ENCODE measurements around the gene KSR1. TPM values are rescaled to one million over a fixed set of nuclear protein-coding genes. Genes with fewer than 3 reads are reported as not detected.

KSR1 gene
- total RNA-seq, 2 experiments from 2014 or later = 19.4 to 25.3 TPM

DNA sequence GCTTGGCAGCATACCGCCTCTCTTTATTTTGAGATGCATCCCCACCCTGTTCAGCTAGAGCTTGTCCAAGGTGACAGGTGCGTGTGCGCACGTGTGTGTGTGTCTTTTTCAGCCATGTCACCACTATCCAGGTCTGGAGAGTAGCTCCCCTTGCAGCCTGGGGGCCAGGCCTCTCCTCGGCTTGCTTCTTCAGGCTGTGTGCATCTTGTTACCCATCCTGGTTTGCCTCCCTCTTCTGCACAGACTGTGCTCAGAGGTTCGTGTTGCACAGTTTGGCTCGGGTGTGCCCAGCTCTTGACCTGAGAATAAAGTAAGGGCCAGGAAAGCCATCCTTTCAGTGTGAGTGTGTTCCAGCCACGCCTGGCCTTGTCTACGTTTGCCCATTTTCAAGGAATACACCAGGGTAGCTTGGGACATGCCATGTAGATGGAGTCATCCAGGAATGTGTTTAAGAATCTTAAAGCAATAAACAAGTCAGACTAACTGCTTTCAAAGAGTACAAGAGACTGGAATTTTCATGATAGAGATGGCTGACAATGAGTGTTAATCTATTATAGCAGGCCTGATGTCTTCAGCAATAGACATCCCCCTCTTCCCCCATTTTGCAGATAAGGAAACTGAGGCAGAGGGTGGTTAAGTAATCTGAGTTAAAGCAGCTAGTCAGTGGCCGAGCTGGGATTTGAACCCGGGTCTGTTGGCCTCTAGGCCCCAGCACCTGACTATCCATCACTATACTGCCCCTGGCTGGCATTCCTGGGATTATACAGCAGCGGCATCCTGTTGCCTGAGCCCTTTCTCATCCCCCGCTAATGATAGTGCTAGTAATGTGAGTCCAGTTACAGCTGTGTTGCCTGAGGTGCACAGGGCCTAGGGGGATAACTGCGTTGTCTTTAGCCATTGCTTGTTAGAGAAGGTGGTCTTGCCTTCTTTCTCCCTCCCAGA, 77.9 kb downstream of the KSR1 start:
- H3K36me3 ChIP-seq (ENCODE audit: insufficient read depth, low read length) = no peaks in the 10 kb centered on the region
- ChIA-PET POLR2A (interaction anchor here (1.0 kb wide), 1 partner anchor 12 kb away, joined by 4 read pairs; no protein-coding TSS in a partner anchor), CTCF (no interaction called here)
- peaks cover 4% of the 10 kb centered on the region for H3K4me1 ChIP-seq (ENCODE audit: insufficient read depth, low read length)
- Mint-ChIP-seq H3K4me1 (ENCODE audit: low read depth) (peaks cover 9% of the 10 kb centered on the region), H3K27ac (no peak overlapping the region), H3K36me3 (ENCODE audit: low read depth) (no peaks in the 10 kb centered on the region), H3K4me3 (no peak overlapping the region), H3K9me3 (no peaks in the 10 kb centered on the region), H3K27me3 (no peaks in the 10 kb centered on the region)
- DNase-seq (no peak), ATAC-seq (ENCODE audit: poor library complexity) (no peak)
- H3K4me3 ChIP-seq (ENCODE audit: low read length) = no peak overlapping the region
- no peak for TF ChIP-seq CTCF (IDR thresholded peaks at IDR 0.05)
- no peaks in the 10 kb centered on the region for H3K9me3 ChIP-seq (ENCODE audit: control insufficient read depth in 1 of 2, insufficient read depth in 1 of 2, low read length in 2 of 2)
- no peak overlapping the region for H3K27ac ChIP-seq (ENCODE audit: low read depth in 1 of 2, low read length in 2 of 2)
- intact Hi-C loops (cut with DNase I, micrococcal nuclease) = loop anchor here in 1 of 2 experiments (10.0 kb wide), 2 partner anchors 49 to 99 kb away; no protein-coding TSS in a partner anchor
- H3K27me3 ChIP-seq (ENCODE audit: control insufficient read depth in 1 of 2, insufficient read depth in 2 of 2, low read length in 2 of 2) = no peaks in the 10 kb centered on the region

- no peak for TF ChIP-seq CTCF (IDR thresholded peaks at IDR 0.05)
- H3K27ac Mint-ChIP-seq = no peak overlapping the region
- H3K4me1 ChIP-seq (ENCODE audit: insufficient read depth, low read length) = peaks cover 4% of the 10 kb centered on the region
- no peak overlapping the region for H3K4me3 Mint-ChIP-seq
- CTCF ChIA-PET = no interaction called here
- no peaks in the 10 kb centered on the region for H3K9me3 Mint-ChIP-seq
- DNase-seq (no peak), ATAC-seq (ENCODE audit: poor library complexity) (no peak)
- H3K36me3 ChIP-seq (ENCODE audit: insufficient read depth, low read length) = no peaks in the 10 kb centered on the region
- no peaks in the 10 kb centered on the region for H3K9me3 ChIP-seq (ENCODE audit: control insufficient read depth in 1 of 2, insufficient read depth in 1 of 2, low read length in 2 of 2)
- no peaks in the 10 kb centered on the region for H3K27me3 Mint-ChIP-seq
- H3K4me3 ChIP-seq (ENCODE audit: low read length) = no peak overlapping the region
- POLR2A ChIA-PET = interaction anchor here (1.0 kb wide), 1 partner anchor 11 kb away, joined by 4 read pairs; no protein-coding TSS in a partner anchor
- peaks cover 3% of the 10 kb centered on the region for H3K4me1 Mint-ChIP-seq (ENCODE audit: low read depth)
- no peaks in the 10 kb centered on the region for H3K36me3 Mint-ChIP-seq (ENCODE audit: low read depth)
- intact Hi-C loops (cut with DNase I, micrococcal nuclease) = loop anchor here in 1 of 2 experiments (10.0 kb wide), 2 partner anchors 51 to 101 kb away; no protein-coding TSS in a partner anchor
- H3K27ac ChIP-seq (ENCODE audit: low read depth in 1 of 2, low read length in 2 of 2) = no peak overlapping the region
- H3K27me3 ChIP-seq (ENCODE audit: control insufficient read depth in 1 of 2, insufficient read depth in 2 of 2, low read length in 2 of 2) = no peaks in the 10 kb centered on the region
Observed at GRCh38 chr17:27535178-27535928, 79.1 kb downstream of the KSR1 start.

DNA sequence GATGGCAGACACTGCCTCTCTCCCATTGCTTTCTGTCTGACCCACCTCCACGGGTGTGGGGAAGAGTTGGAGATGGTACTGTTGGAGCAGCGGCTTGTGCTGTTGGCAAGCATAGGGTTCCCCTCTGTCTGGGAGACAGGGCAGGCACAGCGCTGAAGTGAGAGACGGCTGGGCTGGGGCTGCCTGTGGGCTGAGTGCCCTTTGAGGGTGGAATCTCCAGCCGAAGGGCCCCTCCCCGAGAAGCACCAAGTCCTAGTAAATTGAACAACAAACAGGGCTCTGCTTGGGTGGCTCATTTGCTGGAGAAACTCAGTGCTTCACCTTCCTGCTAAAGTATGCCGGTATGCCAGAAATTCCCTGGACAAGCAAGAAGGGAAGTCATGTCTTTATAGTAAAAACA, 79.7 kb downstream of the KSR1 start:
- TF ChIP-seq CTCF (IDR thresholded peaks at IDR 0.05) = no peak
- H3K27me3 Mint-ChIP-seq = no peaks in the 10 kb centered on the region
- peaks cover 3% of the 10 kb centered on the region for H3K4me1 Mint-ChIP-seq (ENCODE audit: low read depth)
- H3K9me3 Mint-ChIP-seq = no peaks in the 10 kb centered on the region
- POLR2A ChIA-PET = no interaction called here
- H3K4me1 ChIP-seq (ENCODE audit: insufficient read depth, low read length) = peaks cover 5% of the 10 kb centered on the region
- H3K27me3 ChIP-seq (ENCODE audit: control insufficient read depth in 1 of 2, insufficient read depth in 2 of 2, low read length in 2 of 2) = no peaks in the 10 kb centered on the region
- no peaks in the 10 kb centered on the region for H3K36me3 ChIP-seq (ENCODE audit: insufficient read depth, low read length)
- intact Hi-C loops (cut with DNase I, micrococcal nuclease) = loop anchor here in 1 of 2 experiments (10.0 kb wide), 2 partner anchors 51 to 101 kb away; no protein-coding TSS in a partner anchor
- no peak for ATAC-seq (ENCODE audit: poor library complexity)
- CTCF ChIA-PET = no interaction called here
- no peaks in the 10 kb centered on the region for H3K9me3 ChIP-seq (ENCODE audit: control insufficient read depth in 1 of 2, insufficient read depth in 1 of 2, low read length in 2 of 2)
- H3K27ac ChIP-seq (ENCODE audit: low read depth in 1 of 2, low read length in 2 of 2) = no peak overlapping the region
- no peak overlapping the region for H3K27ac Mint-ChIP-seq
- H3K36me3 Mint-ChIP-seq (ENCODE audit: low read depth) = no peaks in the 10 kb centered on the region
- no peak for DNase-seq
- H3K4me3 ChIP-seq (ENCODE audit: low read length) = no peak overlapping the region
- H3K4me3 Mint-ChIP-seq = no peak overlapping the region
